Stimulated activated CD4-positive, alpha-beta T cell treated with anti-CD3 and anti-CD28 coated beads, Interleukin-1b, Interleukin-23, amount 100 ng/mL, for 48 hours (primary cell): Measurements from ENCODE around the gene TSTD2.
A peak's percentile ranks its signal among the peaks of the same experiment; 100 is the strongest.
"Not testable (repeated sequence)": the region's sequence is repeated elsewhere in the genome, so short reads cannot be mapped to it uniquely, and the experiment has no call there.

ENCODE experiments used
- DNase-seq: peaks from one replicate; pipeline ENCODE4 v3.0.0-alpha.2; 2020

Gene TSTD2

DNA sequence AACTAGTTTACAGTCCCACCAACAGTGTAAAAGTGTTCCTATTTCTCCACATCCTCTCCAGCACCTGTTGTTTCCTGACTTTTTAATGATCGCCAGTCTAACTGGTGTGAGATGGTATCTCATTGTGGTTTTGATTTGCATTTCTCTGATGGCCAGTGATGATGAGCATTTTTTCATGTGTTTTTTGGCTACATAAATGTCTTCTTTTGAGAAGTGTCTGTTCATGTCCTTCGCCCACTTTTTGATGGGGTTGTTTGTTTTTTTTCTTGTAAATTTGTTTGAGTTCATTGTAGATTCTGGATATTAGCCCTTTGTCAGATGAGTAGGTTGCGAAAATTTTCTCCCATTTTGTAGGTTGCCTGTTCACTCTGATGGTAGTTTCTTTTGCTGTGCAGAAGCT, 51.6 kb downstream of the TSTD2 start:
- DNase-seq = not testable (repeated sequence)

DNA sequence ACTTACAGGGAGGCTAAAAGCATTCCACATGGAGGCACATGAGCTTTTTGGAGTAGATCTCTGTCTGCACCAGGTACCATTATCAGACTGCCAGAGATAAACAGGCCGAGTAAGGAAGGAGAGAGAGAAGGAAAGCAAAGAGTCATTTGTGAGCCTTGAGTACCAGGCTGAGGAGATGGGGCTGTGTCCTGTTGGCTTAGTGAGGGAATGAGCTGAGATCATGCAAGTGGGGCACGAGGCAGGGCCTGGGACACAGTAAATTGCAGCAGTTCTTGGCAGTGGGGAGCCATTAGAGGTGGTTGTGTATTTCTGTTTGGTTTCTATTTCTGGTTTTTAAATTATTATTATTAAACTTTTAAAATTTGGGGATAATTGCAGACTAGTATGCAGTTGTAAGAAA, 53.3 kb downstream of the TSTD2 start:
- no peak for DNase-seq

DNA sequence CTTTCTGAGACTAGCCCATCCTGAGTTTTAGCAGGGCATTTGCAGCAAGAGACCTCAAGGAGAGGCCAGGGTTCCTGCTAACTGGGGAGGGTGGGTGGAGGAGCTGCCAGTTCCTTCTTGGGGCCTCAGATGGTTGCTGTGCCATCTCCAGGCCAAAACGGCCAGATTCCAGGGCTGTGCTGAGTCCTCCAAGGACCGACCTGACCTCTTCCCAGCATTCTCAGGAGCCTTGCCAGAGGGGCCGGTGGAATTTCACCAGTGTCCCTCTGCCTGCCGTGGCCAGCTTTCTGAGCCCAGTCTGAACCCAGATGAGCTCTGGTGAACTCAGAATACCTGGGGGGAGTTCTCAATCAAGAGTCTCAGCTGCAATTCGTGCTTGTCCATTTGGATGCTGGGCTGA, 54.3 kb downstream of the TSTD2 start:
- no peak for DNase-seq

DNA sequence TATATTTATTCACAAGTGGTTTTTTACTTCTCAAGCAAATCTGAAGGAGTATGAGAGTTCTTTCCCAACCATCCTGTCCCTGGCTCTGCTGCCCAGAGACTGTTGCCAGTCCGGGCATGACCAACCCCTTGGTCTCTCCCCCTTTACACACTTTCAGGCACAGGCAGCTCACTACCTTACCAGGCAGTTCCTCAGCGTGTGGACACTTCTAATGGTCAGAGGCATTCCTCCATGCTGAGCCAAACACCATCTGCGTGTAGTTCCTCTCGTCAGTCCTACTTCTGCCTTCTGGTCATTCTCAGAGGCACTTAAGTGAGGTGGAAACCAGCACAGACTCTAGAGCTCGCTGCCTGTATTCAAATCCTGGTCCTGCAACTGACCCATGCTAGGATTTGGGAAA, 56.1 kb downstream of the TSTD2 start:
- no peak for DNase-seq

DNA sequence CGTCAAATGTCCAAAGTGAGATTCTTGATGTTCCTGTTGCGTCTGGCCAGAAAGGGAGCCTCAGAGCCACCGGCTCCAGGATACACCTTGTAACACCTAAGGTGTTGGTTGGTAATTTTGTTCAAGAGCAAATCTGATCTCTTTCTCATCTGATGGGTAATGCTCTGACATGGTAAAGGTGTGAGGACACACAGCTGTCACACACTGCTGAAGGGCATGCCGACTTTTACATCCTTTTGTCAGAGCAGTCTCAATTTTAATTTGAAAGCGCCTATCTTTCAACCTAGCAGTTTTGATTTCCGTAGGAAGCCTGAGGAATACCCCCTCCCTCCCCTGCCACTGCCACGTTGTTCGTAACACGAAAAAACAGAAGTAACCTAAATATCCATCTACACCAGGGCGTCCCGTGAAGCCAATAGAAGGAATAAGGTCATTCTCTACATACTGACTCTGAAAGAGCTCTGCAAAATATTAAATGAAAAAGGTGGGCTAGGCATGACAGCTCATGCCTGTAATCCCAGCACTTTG, 57.4 kb downstream of the TSTD2 start:
- DNase-seq = no peak

DNA sequence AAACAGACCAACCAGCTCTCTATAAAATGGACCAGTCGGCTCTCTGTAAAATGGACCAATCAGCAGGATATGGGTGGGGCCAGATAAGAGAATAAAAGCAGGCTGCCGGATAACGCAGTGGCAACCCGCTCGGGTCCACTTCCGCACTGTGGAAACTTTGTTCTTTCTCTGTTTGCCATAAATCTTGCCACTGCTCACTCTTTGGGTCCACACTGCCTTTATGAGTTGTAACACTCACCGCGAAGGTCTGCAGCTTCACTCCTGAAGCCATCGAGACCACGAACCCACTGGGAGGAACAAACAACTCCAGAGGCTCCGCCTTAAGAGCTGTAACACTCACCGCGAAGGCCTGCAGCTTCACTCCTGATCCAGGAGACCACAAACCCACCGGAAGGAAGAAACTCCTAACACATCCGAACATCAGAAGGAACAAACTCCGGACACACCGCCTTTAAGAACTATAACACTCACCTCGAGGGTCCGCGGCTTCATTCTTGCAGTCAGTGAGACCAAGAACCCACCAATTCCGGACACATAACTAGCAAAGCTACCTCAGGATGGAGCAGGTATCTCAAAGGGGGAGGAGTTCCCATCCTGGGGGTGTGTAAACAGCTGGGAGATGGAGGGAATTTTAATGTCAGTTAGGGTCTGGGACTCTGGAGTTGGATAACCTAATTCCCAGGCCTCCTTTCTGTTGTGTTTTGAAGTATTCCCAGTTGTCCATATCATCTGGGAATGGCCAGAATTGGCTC, 58.1 kb downstream of the TSTD2 start:
- peak; percentile 37 for DNase-seq

DNA sequence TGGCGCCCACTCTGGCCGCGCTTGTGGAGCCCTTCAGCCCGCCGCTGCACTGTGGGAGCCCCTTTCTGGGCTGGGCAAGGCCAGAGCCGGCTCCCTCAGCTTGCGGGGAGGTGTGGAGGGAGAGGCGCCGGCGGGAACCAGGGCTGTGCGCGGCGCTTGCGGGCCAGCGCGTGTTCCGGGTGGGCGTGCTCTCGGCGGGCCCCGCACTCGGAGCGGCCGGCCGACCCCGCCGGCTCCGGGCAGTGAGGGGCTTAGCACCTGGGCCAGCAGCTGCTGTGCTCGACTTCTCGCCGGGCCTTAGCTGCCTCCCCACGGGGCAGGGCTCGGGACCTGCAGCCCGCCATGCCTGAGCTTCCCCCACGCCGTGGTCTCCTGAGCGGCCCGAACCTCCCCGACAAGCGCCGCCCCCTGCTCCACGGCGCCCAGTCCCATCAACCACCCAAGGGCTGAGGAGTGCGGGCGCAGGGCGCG, 59.0 kb downstream of the TSTD2 start:
- DNase-seq = not testable (repeated sequence)

DNA sequence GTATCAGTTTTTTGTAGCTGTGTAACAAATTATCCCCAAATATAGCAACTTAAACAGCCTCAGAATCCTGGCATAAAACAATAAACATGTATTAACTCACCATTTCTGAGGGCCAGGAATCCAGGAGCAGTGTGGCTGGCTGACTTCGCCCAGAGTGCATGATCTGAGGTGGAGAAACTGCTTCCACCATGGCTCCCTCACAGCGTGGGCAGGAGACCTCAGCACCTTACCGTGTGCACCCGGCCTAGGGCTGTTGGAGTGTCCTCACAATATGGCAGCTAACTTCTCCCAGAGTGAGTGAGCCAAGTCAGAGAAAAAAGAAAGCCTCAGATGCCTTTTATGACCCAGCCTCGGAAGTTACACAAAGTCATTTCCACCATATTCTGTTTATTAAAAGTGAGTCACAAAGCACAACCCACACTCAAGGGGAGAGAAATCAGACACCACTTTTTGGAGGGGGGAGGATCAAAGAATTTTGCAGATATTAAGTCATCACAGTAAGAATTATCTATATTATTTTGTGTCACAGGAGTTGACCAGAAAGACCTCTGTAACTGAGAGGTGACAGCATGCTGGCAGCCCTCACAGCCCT, 59.6 kb downstream of the TSTD2 start:
- DNase-seq = no peak

DNA sequence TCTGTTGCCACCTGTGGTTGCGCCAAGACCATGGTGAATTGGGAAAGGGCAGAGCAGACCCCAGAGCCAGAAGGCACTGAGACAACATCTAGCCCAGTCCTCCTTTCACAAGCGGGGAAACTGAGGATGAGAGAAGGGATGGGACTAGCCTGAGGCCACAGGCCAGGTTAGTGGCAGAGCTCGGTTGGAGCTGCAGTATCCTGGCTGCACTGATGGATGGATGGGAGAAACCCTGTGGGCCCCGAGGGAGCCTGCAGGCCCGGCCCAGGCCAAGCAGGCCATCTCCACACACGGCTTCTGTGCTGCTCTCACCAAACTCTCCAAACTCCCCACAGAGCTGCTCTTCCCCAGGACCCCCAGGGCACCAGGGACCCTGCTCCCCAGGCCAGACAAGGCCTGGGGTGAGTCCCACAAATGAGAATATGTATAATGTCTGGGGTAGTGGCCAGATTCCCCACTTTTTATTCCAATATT, 60.2 kb downstream of the TSTD2 start:
- DNase-seq = no peak

DNA sequence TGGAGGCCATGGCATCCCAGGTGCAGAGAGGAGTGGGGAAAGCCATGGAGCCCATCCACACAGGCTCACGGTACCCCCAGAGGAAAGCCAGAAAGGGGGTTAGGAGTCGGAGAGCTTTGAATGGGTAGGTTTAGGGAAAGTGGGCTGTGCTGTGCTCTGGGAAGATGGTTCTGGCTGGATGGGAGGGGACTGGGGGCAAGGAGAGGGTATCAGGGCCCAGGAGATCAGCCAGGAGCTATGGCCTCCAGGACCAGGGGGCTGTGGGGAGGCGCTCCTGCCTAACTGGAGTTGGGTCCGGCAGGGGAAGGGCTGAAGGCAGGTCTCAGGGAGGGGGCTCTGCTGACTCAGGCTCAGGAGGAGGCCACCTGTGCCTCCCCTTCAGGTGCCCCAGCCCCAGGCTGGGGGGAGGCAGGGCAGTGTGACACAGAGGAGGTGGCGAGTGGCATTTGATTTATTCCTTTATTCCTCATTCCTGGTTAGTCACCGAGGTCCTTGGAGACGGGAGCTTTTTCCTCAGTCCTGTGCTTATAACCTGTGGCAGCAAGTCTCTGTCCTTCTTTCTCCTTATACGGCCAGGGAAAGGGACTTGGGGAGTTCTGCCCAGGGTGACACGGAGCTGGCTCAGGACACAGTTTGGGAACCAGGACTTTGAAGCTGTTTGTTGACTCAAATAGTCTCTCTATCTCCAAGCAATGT, 60.8 kb downstream of the TSTD2 start:
- no peak for DNase-seq

DNA sequence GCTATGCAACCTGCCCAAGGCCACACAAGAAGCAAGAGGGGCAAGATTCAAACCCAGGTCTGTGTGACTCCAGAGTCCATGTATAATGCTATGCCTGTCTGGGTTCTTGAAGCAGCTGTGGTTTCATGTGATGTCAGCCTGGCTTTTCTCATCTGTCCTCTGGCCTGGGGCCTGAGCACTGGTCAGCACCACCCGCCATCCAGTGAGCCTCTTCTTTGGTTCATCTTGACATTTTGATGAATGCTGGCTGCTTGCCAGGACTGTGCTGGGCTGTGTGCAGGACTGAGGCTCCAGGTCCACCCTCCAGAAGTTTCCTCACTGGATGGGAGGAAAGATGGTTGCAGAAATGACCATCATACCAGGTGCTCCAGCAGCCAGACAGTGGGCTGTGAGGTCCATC, 61.5 kb downstream of the TSTD2 start:
- no peak for DNase-seq

DNA sequence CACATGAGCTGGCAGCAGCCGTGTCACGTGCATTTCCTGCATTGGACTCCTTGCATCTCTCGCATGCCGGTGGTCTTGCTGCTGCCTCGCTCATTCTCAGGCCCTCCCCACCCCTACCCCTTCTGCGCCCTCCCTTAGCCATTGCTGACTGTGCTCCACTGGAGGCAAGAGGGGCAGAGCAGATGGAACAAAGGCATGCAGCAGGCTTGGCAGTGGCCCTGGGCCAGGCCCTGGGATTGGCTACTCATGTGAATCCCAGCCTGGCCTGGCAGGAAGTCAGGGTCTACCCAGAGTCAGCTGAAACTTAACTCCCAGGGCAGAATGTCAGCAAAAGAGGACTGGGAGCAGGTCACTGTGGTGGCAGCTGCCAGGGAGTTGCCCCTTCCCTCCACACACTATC, 62.3 kb downstream of the TSTD2 start:
- DNase-seq = no peak

DNA sequence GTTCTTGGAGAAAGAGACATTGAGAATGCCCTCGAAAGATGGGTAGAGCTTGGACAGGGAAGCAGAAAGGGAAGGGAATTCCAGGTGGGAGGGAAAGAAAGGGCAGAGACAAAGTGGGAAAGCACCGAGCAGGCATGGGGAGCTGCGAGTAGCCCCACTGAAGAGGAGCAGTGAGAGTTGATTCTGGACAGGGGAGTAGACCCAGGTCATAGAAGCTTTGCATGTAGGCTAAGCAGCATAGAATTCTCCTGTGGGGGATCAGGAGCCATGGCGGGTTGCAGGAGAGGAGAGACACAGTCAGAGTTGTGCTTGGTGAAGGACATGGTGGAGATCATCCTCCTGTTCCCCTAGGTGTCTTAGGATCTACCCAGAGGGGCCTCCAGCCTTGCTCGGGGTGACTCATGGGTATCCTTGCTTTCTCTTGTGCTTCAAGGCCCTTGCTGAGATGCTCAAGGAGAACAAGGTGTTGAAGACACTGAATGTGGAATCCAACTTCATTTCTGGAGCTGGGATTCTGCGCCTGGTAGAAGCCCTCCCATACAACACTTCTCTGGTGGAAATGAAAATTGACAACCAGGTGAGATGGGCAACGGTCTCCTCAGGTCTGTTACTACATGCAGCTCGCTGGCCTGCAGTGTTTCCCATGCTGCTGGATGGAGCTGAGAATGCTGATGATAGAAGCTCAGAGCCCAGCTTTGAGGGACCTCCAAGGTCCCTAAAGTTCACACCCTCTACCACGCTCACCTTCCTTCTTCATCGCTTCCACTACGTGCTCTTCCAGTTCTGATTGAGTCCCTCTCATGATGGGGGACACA, 64.5 kb downstream of the TSTD2 start:
- DNase-seq = no peak

DNA sequence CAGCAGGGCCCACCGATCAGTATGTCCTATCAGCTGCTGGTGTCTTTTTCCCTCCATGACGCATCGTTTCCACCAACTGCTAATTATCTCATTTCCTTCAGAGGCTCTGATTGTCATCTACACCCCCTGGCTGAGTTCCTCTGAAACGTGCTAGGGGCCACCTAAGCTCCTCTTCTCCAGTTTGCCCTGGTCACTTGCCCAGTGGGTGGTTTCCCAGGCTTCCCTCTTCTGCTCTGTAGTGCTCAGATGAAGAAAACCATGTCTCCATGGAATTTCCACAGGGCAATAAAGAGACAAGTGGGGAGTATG, 65.3 kb downstream of the TSTD2 start:
- no peak for DNase-seq

DNA sequence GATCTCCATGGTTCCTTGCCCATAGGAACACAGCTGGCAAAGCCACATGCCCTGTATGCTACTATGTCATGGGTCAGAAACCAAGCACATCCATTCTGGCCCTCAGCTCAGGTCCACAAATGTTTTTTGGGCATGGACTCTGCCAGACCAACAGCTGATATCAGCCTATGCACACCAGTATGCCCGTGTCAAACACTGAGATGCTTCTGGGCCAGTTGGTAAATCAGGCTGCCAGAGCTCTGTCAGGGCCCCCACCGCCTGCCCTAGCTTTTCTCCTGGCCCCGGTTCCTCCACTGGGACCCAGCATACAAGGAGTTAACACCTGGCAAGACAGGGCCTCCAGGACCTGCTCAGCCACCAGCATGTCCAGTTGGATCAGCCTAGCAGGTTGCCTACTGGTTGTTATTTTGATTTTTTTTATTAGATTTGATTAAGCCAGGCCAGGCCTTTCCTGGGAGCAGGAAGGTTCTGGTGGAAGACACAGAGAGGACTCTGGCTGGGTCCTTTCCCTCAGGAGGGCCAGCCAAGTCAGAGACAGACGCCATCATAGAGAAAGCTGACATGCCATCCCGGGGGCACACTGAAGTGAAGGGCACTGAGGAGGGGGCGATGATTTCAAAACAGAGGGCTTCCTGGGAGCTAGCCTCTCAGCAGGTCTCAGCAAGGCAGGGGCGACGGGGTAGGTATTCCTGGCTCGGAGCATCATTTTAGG, 65.8 kb downstream of the TSTD2 start:
- no peak for DNase-seq

DNA sequence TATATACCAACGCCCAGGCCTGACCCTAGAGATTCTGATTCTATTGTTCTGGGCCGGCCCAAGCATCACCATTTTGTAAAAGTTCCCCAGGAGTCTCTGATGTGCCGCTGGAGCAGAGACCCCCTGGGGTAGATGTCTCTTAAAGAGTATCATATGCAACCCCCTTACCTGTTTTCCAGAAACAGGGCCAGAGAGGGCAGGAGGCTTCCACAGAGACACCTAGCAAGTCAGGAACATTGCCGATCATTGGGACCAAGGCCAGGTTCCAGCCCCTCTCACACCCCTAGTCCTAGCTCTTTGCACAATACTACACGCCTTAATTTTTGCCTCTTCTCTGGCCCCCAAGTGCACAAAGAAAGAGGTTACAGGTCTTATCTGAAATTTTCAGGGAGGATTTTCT, 67.9 kb downstream of the TSTD2 start:
- DNase-seq = no peak

DNA sequence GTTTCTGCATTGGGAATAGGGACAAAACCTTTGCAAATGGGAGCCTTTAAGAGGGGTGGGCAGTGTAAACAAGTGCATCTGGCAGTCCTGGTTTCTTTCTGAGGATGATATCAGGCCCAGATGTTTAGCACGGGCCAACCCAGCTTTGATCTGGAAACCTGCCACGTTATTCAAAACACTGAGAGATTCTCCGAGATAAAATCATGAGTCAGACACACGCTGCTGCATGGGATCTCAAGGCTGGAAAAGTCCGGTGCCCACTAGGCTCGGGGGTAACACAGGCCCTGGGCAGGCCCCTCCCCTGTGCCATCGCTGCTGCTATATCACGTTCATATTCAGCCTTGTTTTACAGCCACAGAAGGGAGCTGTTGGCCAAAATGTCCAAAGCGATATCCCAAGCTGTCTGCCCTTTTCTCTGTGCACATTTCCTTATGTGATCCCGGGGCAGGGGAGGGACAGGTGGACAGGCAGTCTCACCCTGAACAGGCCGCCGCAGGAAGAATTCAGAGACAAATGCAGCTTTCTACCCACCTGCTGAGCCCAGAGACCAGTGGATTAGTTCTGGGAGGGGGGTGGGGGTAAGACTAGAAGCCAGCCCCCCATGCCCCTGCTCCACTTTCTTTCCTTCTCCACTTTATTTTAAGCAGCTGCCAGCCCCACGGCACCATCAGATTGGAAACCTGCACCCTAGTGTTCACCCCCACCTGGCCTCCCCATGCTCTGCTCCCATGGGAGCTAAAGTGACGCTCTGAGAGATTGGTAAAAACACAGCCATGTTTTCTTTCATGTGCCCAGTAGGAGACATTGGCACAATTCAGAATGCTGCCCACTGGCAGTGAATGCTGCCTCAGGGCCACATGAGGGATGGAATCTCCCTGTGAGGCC, 68.6 kb downstream of the TSTD2 start:
- DNase-seq = no peak

DNA sequence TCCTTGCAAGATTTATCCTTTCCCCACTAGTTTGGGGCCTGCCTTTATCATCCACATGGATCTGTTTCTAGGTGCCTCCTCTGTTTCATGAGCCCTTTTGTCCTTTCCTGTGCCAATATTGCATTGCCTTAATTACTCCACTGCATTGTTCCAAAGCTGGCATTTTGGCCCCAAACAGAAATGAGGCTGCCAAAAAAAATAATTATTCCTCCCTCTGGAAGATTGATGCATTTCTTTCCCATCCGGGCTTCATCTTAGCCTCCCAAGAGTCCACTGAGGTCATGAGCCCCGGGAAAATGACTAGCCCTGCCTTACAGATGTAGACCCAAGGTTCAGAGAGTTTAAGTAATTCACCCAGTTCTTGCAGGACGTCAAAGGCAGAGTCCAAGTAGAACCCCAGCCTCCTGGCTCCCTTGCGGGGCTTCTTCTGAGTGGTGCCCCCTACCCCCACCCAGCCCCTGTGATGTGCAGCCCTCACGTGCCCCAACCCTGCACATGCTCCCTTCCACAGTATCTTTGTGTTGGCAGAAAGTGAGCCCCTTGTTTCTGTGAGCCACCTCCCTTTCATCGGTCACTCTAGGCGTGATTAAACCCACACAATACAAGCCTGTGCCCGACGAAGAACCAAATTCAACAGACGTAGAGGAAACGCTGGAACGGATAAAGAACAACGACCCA, 69.6 kb downstream of the TSTD2 start:
- DNase-seq = no peak

DNA sequence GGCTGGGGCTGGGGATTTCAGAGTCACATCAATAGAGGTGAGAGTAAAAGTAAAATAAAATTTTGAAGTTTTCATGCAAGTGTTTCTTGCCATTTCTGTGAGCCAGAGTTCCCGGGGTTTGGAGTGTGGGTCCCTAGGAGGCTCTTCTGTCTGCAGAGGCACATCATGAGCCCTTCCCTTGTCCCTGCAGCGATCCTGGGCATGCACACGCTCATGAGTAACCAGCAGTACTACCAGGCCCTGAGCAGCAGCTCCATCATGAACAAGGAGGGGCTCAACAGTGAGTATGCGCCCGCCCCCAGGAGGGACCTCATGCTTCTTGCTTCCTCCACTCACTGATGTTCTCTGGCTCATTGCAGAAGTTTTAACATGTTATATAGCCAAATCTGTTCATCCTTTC, 70.6 kb downstream of the TSTD2 start:
- DNase-seq = no peak

DNA sequence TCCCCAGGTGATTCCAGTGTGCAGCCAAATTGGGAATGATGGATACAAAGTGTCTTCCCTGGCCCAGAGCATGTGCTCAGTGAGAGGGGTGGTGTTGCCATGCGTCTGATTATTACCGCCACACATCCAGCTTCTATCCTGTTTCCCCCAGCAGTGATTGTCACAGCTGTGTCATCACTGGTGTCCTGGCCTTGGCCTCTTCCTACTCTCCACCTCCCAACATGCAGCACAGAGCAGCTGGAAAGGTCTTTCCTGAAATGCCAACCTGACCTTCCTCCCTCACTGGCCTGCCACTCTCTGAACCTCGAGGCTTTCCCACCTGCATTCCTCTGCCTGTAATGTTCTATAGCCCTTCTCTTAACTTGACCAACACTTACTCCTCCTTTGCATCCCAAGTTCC, 71.7 kb downstream of the TSTD2 start:
- DNase-seq = no peak

DNA sequence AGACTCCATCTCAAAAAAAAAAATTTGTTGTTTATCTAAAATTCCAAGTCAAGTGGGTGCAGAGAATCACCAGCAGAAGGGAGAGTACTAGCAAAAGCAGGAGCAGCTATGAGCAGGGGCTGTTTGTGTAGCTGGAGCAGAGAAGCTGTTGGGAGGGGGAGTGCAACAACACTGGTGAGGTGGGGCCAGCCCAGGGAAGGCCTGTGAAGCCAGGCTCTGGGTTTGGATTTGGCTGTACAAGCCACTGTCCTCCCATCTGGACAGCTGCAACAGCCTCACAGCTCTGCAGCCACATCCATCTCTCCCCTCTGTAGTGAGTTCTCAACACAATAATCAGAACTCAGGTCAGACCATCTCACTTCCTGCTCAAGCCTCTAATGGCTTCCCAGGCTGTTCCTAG, 72.3 kb downstream of the TSTD2 start:
- DNase-seq = no peak
